Vagina (tissue), 2 donors: Measurements from ENCODE around the gene CDKN1A.

Experiments
- POLR2A ChIP-seq, 2 donors: fragments of 450-650 bp; IDR thresholded peaks; one replicate each; pipeline ENCODE4 v1.6.1; 2017; ENCODE audit warnings: antibody characterized with exemption in 2 of 2, mild to moderate bottlenecking in 2 of 2, moderate library complexity in 2 of 2
- POLR2AphosphoS5 ChIP-seq, 2 donors: sonication (generic); formaldehyde crosslinking; IDR thresholded peaks; one replicate each; pipeline ENCODE4 v1.9.0; 2017; ENCODE audit warnings: antibody characterized with exemption in 2 of 2, mild to moderate bottlenecking in 2 of 2, low read depth in 1 of 2; ENCODE audit not compliant: insufficient read depth in 1 of 2
- TF ChIP-seq, protein P1 (sequence below), 3 experiments: fragments of 450-650 bp in 2 of 3; fragments of 200-600 bp in 1 of 3; sonication (generic) in 1 of 3; IDR thresholded peaks; one replicate each; pipeline ENCODE4 v1.5.1; 2017 to 2019; ENCODE audit warnings: antibody characterized with exemption in 3 of 3, mild to moderate bottlenecking in 2 of 3, moderate library complexity in 2 of 3

DNA sequence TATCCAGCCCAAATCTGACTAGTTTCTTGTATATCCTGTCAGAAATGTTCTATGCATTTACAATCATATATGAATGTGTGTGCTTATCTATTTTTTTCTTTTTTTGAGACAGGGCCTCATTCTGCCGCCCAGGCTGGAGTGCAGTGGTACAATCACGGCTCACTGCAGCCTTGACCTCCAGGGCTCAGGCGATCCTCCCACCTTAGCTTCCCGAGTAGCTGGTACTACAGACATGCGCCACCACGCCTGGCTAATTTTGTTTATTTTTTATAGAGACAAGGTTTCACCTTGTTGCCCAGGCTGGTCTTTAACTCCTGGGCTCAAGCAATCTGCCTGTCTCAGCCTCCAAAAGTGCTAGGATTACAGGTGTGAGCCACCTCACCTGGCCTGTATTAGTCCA, 16.1 kb downstream of the CDKN1A start:
- TF ChIP-seq, protein P1, sequence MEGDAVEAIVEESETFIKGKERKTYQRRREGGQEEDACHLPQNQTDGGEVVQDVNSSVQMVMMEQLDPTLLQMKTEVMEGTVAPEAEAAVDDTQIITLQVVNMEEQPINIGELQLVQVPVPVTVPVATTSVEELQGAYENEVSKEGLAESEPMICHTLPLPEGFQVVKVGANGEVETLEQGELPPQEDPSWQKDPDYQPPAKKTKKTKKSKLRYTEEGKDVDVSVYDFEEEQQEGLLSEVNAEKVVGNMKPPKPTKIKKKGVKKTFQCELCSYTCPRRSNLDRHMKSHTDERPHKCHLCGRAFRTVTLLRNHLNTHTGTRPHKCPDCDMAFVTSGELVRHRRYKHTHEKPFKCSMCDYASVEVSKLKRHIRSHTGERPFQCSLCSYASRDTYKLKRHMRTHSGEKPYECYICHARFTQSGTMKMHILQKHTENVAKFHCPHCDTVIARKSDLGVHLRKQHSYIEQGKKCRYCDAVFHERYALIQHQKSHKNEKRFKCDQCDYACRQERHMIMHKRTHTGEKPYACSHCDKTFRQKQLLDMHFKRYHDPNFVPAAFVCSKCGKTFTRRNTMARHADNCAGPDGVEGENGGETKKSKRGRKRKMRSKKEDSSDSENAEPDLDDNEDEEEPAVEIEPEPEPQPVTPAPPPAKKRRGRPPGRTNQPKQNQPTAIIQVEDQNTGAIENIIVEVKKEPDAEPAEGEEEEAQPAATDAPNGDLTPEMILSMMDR (IDR thresholded peaks at IDR 0.05): no peak
- TF ChIP-seq POLR2A (IDR thresholded peaks at IDR 0.05): no peak
- TF ChIP-seq POLR2AphosphoS5 (IDR thresholded peaks at IDR 0.05; ENCODE audit: insufficient read depth in 1 of 2, low read depth in 1 of 2): no peak
